HG03520 (cell line): ENCODE results near the gene C22orf23.
"Not testable (repeated sequence)": the region's sequence is repeated elsewhere in the genome, so short reads cannot be mapped to it uniquely, and the experiment has no call there.

Source experiments
- ATAC-seq: cut with Tn5 transposase; IDR thresholded peaks from one replicate; pipeline ENCODE4 v1.9.1; 2021; ENCODE audit warnings: mild to moderate bottlenecking, moderate library complexity; ENCODE audit not compliant: unreplicated experiment

The C22orf23 gene

DNA sequence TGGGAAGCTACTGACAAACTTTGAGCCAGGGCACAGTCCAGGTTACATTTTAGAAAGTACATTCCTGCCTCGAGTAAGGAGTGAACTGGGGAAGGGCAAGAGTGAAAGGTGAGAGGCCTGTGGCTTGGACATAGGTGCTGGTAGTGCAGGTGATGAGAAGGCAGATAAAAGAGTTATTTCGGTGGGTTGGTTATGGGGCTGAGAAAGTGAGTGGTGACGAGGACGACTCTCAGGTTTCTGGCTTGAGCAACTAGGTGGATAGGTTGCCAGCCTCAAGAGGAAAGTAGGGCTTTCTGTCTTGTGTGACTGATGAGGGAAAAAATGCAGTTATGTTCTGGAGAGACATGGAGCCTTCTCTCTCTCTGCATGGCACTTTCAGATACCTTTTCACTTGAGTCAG, 3.8 kb upstream of the C22orf23 start:
- no peak for ATAC-seq

DNA sequence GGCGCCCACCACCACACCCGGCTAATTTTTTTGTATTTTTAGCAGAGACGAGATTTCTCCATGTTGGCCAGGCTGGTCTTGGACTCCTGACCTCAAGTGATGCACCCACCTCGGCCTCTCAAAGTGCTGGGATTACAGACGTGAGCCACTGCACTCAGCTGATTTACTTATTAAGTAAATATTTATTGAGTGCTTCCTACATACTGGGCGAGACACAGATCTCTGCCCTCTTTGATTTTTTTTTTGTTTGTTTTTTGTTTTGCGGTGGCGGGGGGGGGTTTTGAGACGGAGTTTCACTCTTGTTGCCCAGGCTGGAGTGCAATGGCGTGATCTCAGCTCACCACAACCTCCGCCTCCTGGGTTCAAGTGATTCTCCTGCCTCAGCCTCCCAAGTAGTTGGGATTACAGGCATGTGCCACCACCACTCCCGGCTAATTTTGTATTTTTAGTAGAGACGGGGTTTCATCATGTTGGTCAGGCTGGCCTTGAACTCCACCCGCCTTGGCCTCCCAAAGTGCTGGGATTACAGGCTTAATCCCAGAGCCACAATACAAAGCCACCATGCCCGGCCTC, 2.5 kb upstream of the C22orf23 start:
- ATAC-seq = not testable (repeated sequence)

DNA sequence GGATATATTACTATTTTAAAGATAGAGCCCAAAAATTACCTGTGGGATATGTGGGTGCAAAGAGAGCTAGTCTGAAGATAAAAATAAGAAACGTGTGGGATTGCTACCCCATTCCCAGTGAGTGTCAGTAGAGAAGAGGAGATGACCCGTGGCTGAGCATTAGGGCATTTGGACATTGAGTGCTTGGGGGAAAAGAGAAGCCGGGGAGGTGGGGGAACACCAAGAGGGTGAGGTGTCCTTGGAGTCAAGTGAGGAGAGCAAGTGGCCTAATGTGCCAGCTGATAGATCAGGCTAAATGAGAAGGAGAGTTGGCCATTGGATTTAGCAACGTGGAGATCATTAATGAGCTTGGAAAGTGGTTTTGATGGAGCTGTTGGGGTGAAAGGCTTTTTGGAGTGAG, 1.3 kb upstream of the C22orf23 start:
- ATAC-seq = no peak

DNA sequence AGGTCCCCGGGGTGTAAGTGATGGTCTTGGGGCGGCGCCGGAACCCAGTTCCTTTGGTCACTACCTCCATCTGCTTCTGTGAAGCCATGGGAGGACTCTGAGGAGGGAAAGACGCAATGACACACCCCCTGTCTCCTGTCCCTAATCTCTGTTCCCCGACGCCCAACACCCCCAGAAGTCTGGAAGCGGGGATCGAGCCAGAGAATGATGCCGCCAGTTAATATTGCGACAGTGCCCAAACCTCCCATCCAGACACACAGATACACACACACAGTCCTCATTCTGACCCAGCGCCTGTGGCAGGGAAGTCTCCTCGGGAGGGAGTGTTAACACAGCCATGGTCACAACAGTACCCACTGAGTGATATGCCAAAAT, 352 bp downstream of the C22orf23 start:
- ATAC-seq = peak; percentile 32

DNA sequence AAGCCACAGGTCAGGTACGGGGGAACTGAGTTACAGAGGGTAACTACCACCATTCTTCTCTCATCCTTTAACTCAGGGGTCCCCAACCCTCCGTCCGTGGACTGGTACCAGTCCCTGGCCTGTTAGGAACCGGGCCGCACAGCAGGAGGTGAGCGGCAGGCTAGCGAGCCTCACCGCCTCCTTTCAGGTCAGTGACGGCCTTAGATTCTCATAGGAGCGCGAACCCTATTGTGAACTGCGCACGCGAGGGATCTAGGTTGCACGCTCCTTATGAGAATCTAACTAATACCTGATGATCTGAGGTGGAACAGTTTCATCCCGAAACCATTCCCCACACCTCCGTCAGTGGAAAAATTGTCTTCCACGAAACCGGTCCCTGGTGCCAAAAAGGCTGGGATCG, 772 bp downstream of the C22orf23 start:
- not testable (repeated sequence) for ATAC-seq

DNA sequence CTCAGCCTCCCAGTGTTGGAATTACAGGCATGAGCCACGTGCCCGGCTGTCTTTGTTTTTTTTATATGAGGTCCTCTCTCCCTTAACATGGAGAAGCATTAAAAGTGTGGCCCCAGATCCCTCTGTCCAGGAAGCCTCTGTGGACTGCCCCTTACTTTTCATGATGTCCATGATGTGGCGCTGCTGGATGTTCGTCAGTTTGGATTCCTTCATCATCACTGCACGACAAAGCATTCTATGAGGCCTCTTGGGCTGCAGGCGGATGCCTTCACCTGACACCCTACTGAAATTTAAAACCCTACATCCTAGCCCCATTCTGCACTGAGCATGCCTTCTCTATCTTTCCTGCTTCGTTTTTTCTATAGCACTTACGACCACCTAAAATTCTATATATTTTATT, 2.1 kb downstream of the C22orf23 start:
- ATAC-seq = no peak

DNA sequence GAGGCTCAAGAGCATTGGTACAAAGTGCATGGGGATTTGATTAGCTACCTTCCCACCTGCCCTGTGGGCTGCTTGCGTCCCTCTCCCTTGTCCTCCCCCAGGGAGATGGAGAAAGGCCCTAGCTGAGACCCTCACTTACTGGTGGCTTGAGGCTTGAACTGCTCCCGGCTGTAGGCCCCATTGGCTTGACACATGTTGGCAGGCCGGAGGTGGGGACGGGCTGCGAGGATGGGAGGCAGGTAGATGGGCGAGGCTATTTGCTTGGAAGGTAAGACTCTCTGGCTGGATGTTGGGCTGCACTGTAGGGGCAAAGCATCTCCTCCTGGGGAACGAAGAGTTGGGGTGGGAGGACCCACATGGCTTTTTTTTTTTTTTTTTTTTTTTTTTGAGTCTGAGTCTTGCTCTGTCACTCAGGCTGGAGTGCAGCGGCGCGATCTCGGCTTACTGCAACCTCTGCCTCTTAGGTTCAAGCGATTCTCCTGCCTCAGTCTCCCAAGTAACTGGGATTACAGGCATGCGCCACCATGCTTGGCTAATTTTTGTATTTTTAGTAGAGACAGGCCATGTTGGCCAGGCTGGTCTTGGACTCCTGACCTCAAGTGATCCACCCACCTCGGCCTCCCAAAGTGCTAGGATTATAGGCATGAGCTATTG, 6.1 kb downstream of the C22orf23 start:
- not testable (repeated sequence) for ATAC-seq

DNA sequence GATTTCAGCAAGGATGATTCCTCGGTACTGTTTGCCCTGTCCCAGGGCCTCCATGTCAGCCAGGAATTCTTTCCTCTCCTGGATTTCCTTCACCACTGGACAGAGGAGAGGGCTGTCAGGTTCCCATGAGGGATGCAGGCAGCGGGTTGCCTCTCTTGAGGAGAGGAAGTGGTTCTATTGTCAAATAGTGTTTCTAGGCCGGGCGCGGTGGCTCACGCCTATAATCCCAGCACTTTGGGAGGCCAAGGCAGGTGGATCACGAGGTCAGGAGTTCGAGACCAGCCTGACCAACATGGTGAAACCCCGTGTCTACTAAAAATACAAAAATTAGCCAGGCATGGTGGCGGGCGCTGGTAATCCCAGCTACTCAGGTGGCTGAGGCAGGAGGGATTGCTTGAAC, 9.0 kb downstream of the C22orf23 start:
- ATAC-seq = not testable (repeated sequence)

DNA sequence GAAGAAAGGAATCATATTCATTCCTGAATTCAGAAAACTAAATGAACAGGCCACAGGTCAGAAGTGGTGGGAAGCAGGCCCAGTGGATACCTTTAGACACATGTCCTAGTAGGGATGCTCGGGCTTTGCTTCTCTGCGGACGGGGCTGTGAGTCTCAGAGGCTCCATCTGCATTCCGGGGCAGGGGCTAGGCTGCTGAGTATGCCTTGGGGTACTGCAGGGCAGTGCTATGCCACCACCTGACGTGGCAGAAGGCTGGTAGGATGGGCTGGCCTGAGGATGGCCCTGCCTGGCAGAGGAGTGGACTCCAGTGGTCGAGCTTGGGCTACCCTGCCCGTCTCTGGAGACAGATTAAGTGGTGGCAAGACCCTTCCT, 9.6 kb downstream of the C22orf23 start:
- ATAC-seq = no peak

DNA sequence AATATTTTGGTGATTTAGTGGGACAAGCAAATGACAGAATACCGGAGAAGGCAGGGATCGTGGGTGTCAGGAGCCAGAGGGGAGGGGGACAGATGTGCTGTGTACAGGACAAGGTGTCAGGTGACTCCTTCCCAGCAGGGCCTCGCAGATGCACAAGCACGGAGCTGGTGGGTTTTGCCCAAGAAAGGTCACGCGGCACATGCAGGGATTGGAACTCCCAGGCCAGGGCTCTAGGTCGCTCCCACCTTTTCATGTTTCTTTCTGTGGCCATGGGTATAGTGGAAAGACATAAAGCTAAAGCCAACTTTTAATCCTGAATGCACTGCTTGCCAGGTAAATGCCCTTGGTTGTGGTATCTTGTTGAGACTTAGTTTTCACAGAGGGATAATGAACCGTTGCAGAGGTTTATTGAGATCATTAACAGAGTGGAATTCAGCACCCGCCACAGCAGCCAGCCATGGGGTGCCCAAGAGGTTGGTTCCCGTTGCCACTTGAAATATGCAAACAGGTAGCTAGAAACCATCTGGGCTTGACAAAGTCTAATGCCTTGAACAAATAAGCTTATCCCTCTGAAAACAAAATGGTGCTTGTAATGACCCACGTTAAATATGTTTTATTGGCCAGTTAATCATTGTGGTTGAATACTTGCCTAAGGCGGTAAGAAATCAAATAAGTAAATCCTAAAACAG, 10.1 kb downstream of the C22orf23 start:
- no peak for ATAC-seq

DNA sequence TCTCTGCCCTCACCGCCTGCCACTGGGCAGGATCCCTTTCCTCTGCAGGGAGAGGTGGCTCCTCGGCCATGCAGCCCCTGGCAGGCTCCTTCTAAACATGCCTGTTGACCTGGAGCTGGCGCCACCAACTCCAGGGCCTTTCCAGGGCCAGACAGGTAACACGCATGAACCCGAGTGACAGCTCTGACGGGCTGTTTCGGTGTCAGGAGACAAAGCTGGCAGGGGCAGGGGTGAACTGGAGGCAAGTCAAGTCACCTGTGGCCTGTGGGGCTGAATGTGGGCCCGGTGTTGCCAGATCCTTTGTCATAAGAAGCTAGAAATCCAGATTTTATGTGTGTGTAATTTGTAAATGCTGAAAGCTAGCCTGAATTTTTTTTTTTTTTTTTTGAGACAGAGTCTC, 11.3 kb downstream of the C22orf23 start:
- no peak for ATAC-seq

DNA sequence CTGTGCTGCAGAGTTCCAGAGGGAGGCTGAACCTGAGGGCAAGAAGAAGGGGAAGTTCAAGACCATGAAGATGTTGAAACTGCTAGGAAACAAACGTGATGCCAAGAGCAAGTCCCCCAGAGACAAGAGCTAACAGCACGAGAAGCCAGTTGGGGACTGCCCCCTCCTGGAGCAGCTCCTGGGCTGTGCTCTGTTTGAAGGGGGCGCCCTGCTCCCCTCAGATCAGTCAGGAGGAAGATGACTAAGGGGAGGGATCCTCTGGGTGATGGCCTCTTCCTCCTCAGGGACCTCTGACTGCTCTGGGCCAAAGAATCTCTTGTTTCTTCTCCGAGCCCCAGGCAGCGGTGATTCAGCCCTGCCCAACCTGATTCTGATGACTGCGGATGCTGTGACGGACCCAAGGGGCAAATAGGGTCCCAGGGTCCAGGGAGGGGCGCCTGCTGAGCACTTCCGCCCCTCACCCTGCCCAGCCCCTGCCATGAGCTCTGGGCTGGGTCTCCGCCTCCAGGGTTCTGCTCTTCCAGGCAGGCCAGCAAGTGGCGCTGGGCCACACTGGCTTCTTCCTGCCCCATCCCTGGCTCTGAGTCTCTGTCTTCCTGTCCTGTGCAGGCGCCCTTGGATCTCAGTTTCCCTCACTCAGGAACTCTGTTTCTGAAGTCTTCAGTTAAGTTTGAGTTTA, 12.6 kb downstream of the C22orf23 start:
- no peak for ATAC-seq

DNA sequence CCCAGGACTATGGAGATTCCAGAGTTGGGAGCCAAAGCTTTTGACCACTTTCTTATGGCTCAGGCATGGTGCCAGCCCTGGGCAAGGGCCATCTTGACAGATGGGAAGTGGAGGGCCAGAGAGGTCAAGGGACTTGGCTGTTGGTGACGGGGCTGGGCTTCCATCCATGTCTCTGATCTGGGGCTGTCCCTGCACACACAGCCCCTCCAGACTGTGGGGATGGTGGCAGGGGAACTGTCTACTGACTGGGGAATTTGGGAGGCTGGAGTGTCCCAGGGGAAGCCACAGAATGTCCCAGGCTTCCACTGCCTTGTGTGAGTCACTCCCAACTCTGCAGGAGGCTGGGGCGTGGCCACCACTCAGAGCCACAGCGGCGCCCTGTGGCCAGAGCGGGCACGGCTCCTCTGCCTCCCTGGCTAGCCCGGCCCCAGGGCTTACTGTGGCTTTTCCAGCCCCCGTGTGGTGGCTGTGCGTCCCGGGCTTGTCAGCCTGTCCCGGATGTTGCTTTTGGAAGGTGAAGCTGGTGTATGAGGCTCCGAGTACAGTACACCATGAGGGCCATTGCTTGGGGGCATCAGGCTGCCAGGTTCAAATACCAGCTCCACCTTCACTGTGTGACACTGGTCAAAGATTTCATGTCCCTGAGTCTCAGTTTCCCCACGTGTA, 19.6 kb downstream of the C22orf23 start:
- ATAC-seq = peak; percentile 46

DNA sequence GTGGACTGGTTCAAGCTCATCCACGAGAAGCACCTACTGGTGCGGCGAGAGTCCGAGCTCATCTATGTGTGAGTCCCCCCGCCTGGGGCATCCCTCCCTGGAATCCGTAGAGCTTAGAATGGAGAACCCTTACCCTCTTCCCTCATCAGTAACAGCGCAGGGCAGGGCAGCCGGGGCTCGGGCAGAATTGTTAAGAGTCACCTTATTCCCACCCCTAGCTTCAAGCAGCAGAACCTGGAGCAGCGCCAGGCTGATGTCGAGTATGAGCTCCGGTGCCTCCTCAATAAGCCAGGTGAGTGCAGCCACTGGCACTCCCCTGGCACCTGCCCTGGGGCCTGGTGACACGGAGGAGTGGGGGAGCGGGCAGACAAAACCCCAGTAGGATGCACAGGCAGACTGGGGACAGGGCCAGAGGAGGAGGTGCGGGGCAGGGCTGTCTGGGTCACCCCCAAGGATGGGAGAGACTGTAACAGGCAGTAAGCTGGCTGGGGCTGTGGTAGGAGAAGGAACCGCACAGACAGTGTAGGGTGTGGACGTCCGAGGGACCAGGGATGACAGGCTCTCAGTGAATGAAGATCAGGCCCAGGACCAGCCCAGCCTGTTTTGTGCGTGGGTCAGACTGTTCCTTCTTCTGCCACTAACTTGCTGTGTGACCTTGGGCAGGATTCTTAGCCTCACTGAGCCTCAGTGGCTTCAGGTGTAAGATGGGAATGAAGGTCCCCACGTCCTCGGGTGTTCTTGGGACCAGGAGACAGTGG, 20.4 kb downstream of the C22orf23 start:
- no peak for ATAC-seq

DNA sequence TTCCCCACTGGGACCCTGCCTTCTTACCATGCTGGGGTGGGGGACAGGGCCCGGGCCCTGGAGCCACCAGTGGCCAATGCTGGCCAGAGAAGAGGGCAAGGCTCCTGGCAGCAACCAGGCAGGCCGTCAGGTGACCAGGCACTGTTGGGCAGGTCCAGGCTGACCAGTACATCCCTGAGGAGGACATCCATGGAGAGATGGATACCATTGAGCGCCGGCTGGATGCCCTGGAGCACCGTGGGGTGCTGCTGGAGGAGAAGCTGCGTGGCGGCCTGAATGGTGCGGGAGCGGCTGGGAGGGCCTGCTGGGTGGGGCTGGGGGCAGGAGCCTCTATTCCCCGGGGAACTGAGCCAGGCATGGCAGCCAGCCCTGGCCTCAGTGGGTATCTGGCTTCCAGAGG, 21.0 kb downstream of the C22orf23 start:
- no peak for ATAC-seq

DNA sequence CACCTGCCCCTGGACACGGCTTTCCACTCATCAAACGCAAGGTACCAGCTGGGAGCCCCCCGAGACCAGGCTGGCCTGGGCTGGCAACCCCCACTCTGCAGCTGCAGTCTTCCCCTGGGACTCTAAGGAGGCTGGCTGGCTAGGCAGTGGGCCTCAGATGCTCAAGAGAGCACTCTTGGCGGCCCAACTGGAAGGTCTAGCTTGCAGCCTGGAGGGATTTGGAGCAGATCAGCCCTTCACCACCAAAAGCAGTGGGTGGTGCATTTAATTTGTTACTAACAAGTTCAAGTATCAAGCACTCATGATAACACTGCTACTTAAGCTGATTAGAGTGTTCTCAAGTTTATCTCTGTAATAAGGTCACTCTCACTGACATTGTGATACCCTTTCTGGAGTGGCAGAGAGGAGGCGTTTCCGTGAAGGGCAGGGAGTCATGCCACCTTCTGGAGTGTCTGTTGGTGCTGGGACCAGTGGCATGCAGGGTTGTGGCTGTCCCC, 21.5 kb downstream of the C22orf23 start:
- ATAC-seq = no peak

DNA sequence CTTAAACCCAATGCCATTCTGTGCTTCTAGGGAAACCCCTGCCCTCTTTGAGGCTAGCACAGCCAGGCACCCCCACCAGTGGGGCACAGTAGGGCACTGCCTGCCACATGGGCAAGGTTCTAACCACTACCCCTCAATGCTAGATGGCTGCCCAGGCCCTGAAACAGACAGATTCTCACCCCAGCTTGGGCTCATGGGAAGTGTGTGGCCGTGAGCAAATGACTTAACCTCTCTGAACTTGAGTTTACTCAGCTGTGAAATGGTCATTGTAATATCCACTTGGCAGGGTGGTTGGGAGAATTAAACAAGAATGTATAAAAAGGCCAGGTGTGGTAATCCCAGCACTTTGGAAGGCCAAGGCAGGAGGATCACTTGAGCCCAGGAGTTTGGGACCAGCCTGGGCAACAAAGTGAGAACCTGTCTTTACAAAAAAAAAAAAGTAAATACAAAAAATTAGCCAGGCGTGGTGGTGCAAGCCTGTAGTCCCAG, 22.4 kb downstream of the C22orf23 start:
- no peak for ATAC-seq

DNA sequence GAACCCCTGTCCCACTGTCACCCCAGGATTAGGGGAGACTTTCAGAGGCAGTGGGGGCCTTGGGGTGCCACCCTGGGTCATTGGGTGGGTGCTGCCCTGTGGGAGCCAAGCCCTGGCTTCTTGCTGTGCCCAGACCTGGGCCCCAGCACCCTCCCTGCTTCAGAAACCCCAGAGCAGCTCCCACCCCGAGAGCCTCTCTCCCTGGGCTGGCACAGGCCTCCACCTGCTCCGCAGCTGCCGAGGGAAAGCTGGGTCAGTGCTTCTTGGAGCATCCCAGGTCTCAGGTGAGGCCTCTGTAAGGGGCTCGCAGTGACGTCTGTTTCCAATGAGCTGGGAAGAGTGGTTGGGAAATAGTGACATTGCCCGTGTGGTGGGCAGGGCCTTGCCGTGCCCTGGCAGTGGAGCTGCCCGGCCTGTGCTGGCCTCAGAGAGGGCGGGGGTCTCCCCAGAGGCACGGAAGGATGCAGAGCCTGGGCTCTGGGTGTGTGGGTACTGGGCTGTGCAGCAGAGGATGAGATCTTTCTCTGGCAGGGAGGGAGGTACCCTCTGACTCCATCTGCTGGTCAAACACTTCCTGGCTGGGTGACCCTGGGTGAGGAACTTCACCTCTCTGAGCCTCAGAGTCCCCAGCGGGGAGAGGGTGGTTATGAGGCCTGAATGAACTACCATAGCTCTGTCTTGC, 23.0 kb downstream of the C22orf23 start:
- no peak for ATAC-seq

DNA sequence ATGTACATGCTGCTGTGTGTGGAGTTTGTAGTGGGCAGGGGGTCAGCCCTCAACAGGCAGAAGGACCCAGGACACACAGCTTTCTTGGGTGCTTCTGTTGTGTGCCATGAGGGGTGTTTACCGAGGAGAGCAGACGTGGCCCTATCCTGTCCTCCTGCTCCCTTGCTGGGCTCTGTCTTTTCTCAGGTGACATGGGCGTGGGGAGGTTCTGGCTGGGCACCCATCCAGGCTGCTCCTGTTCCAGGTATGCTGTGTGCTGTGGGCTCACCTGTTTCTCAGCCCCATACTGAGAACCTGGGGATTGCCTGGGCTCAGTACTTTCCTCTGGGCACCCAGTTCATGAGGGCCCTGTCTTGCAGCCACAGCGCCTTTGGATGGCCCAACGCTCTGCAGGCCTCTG, 24.0 kb downstream of the C22orf23 start:
- no peak for ATAC-seq

DNA sequence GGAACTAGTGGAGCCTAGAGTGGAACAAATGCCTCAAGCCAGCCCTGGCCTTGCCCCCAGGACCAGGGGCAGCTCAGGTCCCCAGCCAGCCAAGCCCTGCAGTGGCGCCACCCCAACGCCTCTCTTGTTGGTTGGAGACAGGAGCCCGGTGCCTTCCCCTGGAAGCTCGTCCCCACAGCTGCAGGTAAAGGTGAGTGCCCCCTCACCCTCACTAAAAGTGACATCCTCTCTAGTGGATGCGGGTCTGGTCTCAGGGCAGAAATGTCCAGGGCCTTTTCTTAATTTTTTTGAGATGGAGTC, 25.8 kb downstream of the C22orf23 start:
- no peak for ATAC-seq
